MM.1S (cell line): ENCODE results near the gene XYLT1.

Source experiments
- EZH2 ChIP-seq: fragments of 300-600 bp; sonication (generic); optimal IDR thresholded peaks from 2 replicates; pipeline ENCODE3; 2017; ENCODE audit warnings: low read depth, mild to moderate bottlenecking, antibody characterized with exemption, low read length, mixed read lengths
- TF ChIP-seq, protein P1 (sequence below): fragments of 300-600 bp; sonication (generic); IDR thresholded peaks from 2 replicates; pipeline ENCODE4 v1.5.1; 2016; ENCODE audit warnings: antibody characterized with exemption, low read length, mixed read lengths

- TF ChIP-seq, protein P1, sequence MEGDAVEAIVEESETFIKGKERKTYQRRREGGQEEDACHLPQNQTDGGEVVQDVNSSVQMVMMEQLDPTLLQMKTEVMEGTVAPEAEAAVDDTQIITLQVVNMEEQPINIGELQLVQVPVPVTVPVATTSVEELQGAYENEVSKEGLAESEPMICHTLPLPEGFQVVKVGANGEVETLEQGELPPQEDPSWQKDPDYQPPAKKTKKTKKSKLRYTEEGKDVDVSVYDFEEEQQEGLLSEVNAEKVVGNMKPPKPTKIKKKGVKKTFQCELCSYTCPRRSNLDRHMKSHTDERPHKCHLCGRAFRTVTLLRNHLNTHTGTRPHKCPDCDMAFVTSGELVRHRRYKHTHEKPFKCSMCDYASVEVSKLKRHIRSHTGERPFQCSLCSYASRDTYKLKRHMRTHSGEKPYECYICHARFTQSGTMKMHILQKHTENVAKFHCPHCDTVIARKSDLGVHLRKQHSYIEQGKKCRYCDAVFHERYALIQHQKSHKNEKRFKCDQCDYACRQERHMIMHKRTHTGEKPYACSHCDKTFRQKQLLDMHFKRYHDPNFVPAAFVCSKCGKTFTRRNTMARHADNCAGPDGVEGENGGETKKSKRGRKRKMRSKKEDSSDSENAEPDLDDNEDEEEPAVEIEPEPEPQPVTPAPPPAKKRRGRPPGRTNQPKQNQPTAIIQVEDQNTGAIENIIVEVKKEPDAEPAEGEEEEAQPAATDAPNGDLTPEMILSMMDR, result no peak
- no peak for TF ChIP-seq EZH2
Observed at GRCh38 chr16:17439580-17439979, 31.2 kb downstream of the XYLT1 start.
